COLO668 (cell line): Measurements from ENCODE around the gene DNAJC22.

Experiments
- DNase-seq: peaks from one replicate; lab custom pipeline; 2025; ENCODE audit not compliant: unreplicated experiment; lab: John Stamatoyannopoulos, UW

DNAJC22 gene

GRCh38 chr12:49342914-49343731 is 3.6 kb upstream of the DNAJC22 start:
- no peak for DNase-seq

- DNase-seq, result no peak
Observed at GRCh38 chr12:49344486-49345050, 2.1 kb upstream of the DNAJC22 start.

- DNase-seq, result peak; percentile 71
Observed at GRCh38 chr12:49345051-49345824, 1.4 kb upstream of the DNAJC22 start.

- peak; percentile 12 for DNase-seq
Observed at GRCh38 chr12:49345825-49346658, 646 bp upstream of the DNAJC22 start.

- DNase-seq, result peak; percentile 87
Observed at GRCh38 chr12:49347311-49348193, 864 bp downstream of the DNAJC22 start.

GRCh38 chr12:49348781-49349180 is 2.1 kb downstream of the DNAJC22 start:
- DNase-seq, result no peak

- no peak for DNase-seq
Observed at GRCh38 chr12:49349266-49349665, 2.6 kb downstream of the DNAJC22 start.

- no peak for DNase-seq
Observed at GRCh38 chr12:49352351-49352750, 5.7 kb downstream of the DNAJC22 start.

- no peak for DNase-seq
Observed at GRCh38 chr12:49355913-49356312, 9.2 kb downstream of the DNAJC22 start.

GRCh38 chr12:49357103-49357678 is 10.5 kb downstream of the DNAJC22 start:
- no peak for DNase-seq

GRCh38 chr12:49358483-49359141 is 11.9 kb downstream of the DNAJC22 start:
- DNase-seq, result peak; percentile 38

- DNase-seq, result no peak
Observed at GRCh38 chr12:49359671-49360070, 13.0 kb downstream of the DNAJC22 start.

- no peak for DNase-seq
Observed at GRCh38 chr12:49362077-49362476, 15.4 kb downstream of the DNAJC22 start.

- DNase-seq, result no peak
Observed at GRCh38 chr12:49364989-49365388, 18.3 kb downstream of the DNAJC22 start.

GRCh38 chr12:49365542-49365941 is 18.9 kb downstream of the DNAJC22 start:
- DNase-seq, result no peak

GRCh38 chr12:49366096-49366651 is 19.5 kb downstream of the DNAJC22 start:
- DNase-seq, result peak; percentile 67

- DNase-seq, result peak; percentile 92
Observed at GRCh38 chr12:49366652-49367380, 20.1 kb downstream of the DNAJC22 start.
